NCI-H2107 treated with DMSO at 0.1 percent for 48 hours (cell line): Measurements from ENCODE around the gene USP5.
A peak's percentile ranks its signal among the peaks of the same experiment; 100 is the strongest.

Experiments used
- DNase-seq: peaks from one replicate; lab custom pipeline; 2025; ENCODE audit not compliant: unreplicated experiment; lab: John Stamatoyannopoulos, UW

The USP5 gene

GRCh38 chr12:6840761-6841515 lies 11.0 kb upstream of the USP5 start, which contains the start of gene GNB3:
GNB3 (plus strand) TSS chr12:6840925; CDS start chr12:6841288, 363 bp downstream.
- no peak for DNase-seq

- no peak for DNase-seq
Measured at GRCh38 chr12:6842075-6842474, 9.9 kb upstream of the USP5 start.

- no peak for DNase-seq
Measured at GRCh38 chr12:6843118-6843902, 8.6 kb upstream of the USP5 start.

- no peak for DNase-seq
Measured at GRCh38 chr12:6845395-6845794, 6.6 kb upstream of the USP5 start.

GRCh38 chr12:6846316-6846869 lies 5.6 kb upstream of the USP5 start:
- DNase-seq = no peak

GRCh38 chr12:6847676-6848075 lies 4.3 kb upstream of the USP5 start:
- DNase-seq = no peak

- DNase-seq = no peak
Measured at GRCh38 chr12:6849427-6849826, 2.5 kb upstream of the USP5 start.

GRCh38 chr12:6849976-6850560 lies 1.9 kb upstream of the USP5 start:
- DNase-seq = no peak

- no peak for DNase-seq
Measured at GRCh38 chr12:6850796-6851152, 1.2 kb upstream of the USP5 start.

GRCh38 chr12:6851153-6851920 lies 613 bp upstream of the USP5 start, which contains the start of gene CDCA3:
CDCA3 (minus strand) TSS chr12:6851286; CDS start chr12:6850952, 334 bp downstream.
- peak; percentile 99 for DNase-seq

- DNase-seq = no peak
Measured at GRCh38 chr12:6852651-6853354, 853 bp downstream of the USP5 start.

GRCh38 chr12:6853626-6854025 lies 1.7 kb downstream of the USP5 start:
- no peak for DNase-seq

GRCh38 chr12:6854036-6854435 lies 2.1 kb downstream of the USP5 start:
- no peak for DNase-seq

GRCh38 chr12:6855322-6855721 lies 3.4 kb downstream of the USP5 start:
- no peak for DNase-seq

- DNase-seq = no peak
Measured at GRCh38 chr12:6858799-6859198, 6.8 kb downstream of the USP5 start.

GRCh38 chr12:6860116-6860515 lies 8.2 kb downstream of the USP5 start:
- DNase-seq = no peak

- no peak for DNase-seq
Measured at GRCh38 chr12:6860942-6861341, 9.0 kb downstream of the USP5 start.

- no peak for DNase-seq
Measured at GRCh38 chr12:6861391-6861790, 9.4 kb downstream of the USP5 start.

GRCh38 chr12:6863033-6863432 lies 11.1 kb downstream of the USP5 start:
- no peak for DNase-seq

- no peak for DNase-seq
Measured at GRCh38 chr12:6863586-6864321, 11.8 kb downstream of the USP5 start.
